Measurements from ENCODE around the gene SLIT3.

SLIT3 gene

GRCh38 chr5:168810641-168811040, 490.3 kb downstream of the SLIT3 start:
- Histone ChIP-seq H3K27ac (replicated peaks) (no peak overlapping the region), H3K27me3 (ENCODE audit: insufficient read depth, poor library complexity, severe bottlenecking) (no peaks in the 10 kb centered on the region), H3K4me3 (replicated peaks; ENCODE audit: insufficient read depth, low read length) (no peak overlapping the region)
- DNase-seq (ENCODE audit: low read depth in 1 of 2, low spot score in 1 of 2) = no peak
- TF ChIP-seq, protein P1, sequence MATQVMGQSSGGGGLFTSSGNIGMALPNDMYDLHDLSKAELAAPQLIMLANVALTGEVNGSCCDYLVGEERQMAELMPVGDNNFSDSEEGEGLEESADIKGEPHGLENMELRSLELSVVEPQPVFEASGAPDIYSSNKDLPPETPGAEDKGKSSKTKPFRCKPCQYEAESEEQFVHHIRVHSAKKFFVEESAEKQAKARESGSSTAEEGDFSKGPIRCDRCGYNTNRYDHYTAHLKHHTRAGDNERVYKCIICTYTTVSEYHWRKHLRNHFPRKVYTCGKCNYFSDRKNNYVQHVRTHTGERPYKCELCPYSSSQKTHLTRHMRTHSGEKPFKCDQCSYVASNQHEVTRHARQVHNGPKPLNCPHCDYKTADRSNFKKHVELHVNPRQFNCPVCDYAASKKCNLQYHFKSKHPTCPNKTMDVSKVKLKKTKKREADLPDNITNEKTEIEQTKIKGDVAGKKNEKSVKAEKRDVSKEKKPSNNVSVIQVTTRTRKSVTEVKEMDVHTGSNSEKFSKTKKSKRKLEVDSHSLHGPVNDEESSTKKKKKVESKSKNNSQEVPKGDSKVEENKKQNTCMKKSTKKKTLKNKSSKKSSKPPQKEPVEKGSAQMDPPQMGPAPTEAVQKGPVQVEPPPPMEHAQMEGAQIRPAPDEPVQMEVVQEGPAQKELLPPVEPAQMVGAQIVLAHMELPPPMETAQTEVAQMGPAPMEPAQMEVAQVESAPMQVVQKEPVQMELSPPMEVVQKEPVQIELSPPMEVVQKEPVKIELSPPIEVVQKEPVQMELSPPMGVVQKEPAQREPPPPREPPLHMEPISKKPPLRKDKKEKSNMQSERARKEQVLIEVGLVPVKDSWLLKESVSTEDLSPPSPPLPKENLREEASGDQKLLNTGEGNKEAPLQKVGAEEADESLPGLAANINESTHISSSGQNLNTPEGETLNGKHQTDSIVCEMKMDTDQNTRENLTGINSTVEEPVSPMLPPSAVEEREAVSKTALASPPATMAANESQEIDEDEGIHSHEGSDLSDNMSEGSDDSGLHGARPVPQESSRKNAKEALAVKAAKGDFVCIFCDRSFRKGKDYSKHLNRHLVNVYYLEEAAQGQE (IDR thresholded peaks at IDR 0.05; ENCODE audit: insufficient replicate concordance, low read depth) = no peak
- no peak for TF ChIP-seq CTCF (IDR thresholded peaks at IDR 0.05; ENCODE audit: insufficient read depth, low read length)
- no peak for TF ChIP-seq GABPA (IDR thresholded peaks at IDR 0.05; ENCODE audit: low read depth)
- no peak for TF ChIP-seq POLR2AphosphoS5 (IDR thresholded peaks at IDR 0.05; ENCODE audit: low read depth)

DNA sequence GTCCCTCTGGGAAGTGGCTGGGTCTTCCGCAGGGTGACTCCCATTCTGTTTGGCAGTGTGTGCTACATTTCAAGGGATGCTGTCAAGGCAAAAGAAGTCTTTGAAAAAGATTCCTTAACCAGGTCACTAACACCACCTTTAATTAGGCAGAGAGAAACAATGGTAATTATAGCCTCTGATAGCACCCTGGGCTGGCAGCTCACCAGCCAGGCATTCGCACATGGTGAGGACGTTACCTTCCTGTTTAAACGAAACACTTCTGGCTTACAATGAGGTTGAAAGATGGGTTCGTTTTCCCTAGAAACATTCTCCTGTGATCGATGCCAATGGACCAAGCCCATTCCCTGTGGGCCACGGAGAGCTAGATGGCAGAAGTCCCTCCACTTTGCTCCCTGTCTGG, 491.7 kb downstream of the SLIT3 start:
- no peaks in the 10 kb centered on the region for H3K27me3 ChIP-seq (ENCODE audit: insufficient read depth, poor library complexity, severe bottlenecking)
- H3K4me3 ChIP-seq (replicated peaks; ENCODE audit: insufficient read depth, low read length) = no peak overlapping the region
- H3K27ac ChIP-seq (replicated peaks) = no peak overlapping the region
- no peak for DNase-seq (ENCODE audit: low read depth in 1 of 2, low spot score in 1 of 2)
- TF ChIP-seq GABPA (IDR thresholded peaks at IDR 0.05; ENCODE audit: low read depth) = no peak
- TF ChIP-seq CTCF (IDR thresholded peaks at IDR 0.05; ENCODE audit: insufficient read depth, low read length) = no peak
- TF ChIP-seq POLR2AphosphoS5 (IDR thresholded peaks at IDR 0.05; ENCODE audit: low read depth) = no peak
- no peak for TF ChIP-seq SPI1 (IDR thresholded peaks at IDR 0.05; ENCODE audit: borderline replicate concordance, low read depth)
- TF ChIP-seq, protein P1 (IDR thresholded peaks at IDR 0.05; ENCODE audit: insufficient replicate concordance, low read depth) = no peak

DNA sequence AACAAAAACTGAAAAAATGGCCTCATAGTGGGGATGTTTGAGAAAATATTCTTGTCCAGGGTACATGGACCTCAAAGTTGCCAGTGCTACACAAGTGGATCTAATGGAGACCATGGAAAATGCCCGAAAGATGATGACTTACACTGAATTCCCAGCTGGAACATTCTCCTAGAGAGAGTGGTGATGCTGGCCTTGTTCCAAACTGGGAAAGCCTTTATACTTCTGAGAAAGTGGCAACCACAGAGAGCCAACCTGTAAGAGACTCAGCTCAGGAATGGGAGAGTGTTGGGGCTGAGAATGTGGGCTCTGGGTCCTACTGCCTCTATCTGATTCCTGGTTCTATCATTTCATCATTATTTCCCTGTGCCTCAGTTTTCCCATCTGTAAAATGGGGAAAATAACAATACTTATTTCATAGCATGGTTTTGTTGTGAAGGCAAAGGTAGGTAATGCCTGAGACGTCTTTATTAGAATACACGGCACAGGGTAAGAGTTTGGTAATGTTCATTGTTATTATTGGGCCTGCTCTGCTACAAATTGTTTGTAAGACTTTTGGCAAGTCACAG, 492.8 kb downstream of the SLIT3 start:
- DNase-seq (ENCODE audit: low read depth in 1 of 2, low spot score in 1 of 2) = no peak
- no peak overlapping the region for H3K27ac ChIP-seq (replicated peaks)
- TF ChIP-seq CTCF (IDR thresholded peaks at IDR 0.05; ENCODE audit: insufficient read depth, low read length) (no peak), SPI1 (IDR thresholded peaks at IDR 0.05; ENCODE audit: borderline replicate concordance, low read depth) (no peak), GABPA (IDR thresholded peaks at IDR 0.05; ENCODE audit: low read depth) (no peak), POLR2AphosphoS5 (IDR thresholded peaks at IDR 0.05; ENCODE audit: low read depth) (no peak)
- TF ChIP-seq, protein P1 (IDR thresholded peaks at IDR 0.05; ENCODE audit: insufficient replicate concordance, low read depth) = no peak
- no peak overlapping the region for H3K4me3 ChIP-seq (replicated peaks; ENCODE audit: insufficient read depth, low read length)
- H3K27me3 ChIP-seq (ENCODE audit: insufficient read depth, poor library complexity, severe bottlenecking) = no peaks in the 10 kb centered on the region
